HG03460 (cell line): ENCODE measurements around the gene CREBZF.
"Not testable (repeated sequence)": the region's sequence is repeated elsewhere in the genome, so short reads cannot be mapped to it uniquely, and the experiment has no call there.

Source experiments
- ATAC-seq: cut with Tn5 transposase; IDR thresholded peaks from one replicate; pipeline ENCODE4 v1.9.1; 2021; ENCODE audit not compliant: unreplicated experiment

CREBZF gene

DNA sequence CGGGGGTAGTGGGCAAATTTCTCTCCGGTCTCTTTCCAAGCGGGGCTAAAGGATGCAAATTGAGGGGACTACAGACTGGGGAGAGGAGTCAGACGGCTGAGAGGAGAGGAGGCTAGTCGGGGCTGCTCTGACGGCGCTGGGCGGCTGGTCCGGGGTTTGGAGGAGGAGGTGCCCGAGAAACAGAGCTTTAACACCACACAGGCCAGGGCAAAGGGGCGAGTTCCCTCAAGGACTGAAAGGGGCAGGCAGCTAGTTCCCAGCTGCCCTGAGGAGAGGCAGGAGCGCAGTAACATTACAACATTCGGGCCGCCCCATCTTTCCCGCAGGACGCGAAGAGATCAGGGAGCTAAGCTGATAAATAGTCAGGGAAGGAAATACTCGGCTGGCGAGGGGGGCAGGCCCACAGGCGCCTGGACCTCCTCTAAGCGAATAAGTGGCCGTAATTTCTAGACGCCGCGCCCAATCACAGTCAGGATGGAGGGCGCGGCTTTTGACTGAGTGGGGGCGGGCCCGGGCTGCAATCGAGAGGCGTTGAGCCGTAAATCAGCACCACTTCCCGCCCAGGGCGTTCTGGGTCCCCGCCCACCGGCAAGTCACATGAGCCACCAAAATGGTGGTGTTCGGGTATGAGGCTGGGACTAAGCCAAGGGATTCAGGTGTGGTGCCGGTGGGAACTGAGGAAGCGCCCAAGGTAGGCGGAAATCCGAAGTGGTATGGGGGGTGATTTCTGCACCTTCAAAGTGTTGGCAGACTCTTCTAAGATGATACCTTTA lies 36.7 kb downstream of the CREBZF start, which contains the start of gene TMEM126B:
Gene TMEM126B, plus strand, starts transcription at position 596 of the 773 bp plus-strand sequence. Its CDS starts 15 bp downstream, at position 611.
- peak; percentile 99 for ATAC-seq

DNA sequence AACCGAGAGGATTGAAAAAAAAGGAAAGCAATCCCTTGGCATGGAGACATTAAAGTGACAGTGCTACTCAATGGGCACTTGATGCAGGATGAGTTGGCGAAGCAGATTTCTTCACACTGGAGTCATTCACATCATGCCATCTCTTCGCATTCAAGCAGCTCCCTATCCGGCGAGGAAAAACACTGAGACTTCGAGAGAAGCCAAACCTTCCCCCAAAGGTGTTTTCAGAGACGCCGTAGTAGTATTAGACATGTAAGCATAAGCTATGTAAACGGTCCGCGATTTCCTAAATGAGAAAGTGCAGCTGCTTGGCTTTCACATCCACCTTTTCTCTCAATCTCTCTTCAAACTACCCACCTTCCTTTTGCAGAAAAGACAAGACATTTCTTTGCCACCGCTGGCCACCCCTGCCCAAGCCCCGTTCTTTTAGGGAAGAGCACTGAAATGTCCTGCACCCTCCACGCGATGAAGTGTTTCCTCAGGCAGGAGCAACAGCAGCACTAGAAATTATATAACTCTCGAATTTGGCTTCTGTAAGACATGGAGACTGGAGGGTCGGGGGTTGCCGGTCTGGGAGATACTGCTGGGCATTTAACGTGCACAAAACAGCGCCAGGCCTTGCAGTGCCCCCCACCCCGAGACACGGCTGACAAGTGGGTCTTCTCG lies 37.5 kb downstream of the CREBZF start, which contains the start of gene DLG2:
Gene DLG2, minus strand, starts transcription at position 13 of the 666 bp plus-strand sequence.
- peak; percentile 2 for ATAC-seq

DNA sequence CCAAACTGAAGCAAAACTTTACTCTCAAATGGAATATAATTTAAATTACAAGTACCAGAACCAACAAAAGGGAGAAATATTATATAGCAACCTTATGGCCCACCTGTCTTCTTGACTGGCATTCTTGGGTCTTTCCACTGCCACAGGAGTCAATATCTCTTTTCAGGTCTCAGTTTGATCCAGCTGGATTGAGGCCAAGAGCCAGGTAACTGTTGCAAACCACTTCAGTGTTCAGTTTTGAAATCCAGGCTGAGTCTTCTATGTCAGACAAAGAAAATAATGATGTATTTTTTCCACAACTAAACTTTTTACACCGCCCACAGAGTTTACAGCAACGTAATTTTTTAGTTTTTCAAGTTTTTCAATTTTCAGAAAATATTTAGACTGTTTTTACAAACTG lies 38.4 kb downstream of the CREBZF start:
- no peak for ATAC-seq

- ATAC-seq: no peak
These were observed 44.7 kb downstream of the CREBZF start for GRCh38 chr11:85620256-85620655.

GRCh38 chr11:85619499-85619898 lies 45.4 kb downstream of the CREBZF start:
- ATAC-seq: no peak

- not testable (repeated sequence) for ATAC-seq
These were observed 53.3 kb downstream of the CREBZF start for GRCh38 chr11:85611643-85612042.
